Measurements from ENCODE around the gene GRK3.

The GRK3 gene

DNA sequence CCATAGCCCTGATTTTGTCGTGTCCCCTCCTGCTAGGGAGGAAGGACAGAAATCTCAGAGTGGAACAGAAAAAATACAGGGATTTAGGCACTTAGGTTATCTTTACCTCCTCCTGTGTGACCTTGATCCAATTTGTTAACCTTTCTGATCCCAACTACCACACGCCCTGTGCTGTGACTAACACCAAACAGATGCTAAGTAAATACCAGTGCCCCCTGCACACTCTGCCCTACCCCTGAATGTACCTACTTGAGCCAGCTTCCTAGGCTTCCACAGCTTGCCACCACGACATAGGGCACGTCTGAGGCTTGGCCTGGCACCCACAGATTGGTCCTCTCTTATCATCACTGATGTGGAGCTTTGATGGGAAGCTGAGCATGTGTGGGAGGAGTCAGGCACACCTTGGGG is 186.7 kb downstream of the GRK3 start:
- Histone ChIP-seq H3K4me1 (ENCODE audit: insufficient read depth, low read length, severe bottlenecking) (no peaks in the 10 kb centered on the region), H3K36me3 (ENCODE audit: insufficient read depth, low read length) (no peaks in the 10 kb centered on the region), H3K4me2 (ENCODE audit: low read length) (no peak overlapping the region), H3K4me3 (ENCODE audit: low read depth, low read length, poor library complexity, severe bottlenecking) (no peak overlapping the region), H3K79me2 (ENCODE audit: insufficient read depth, low read length) (no peaks in the 10 kb centered on the region), H4K20me1 (ENCODE audit: insufficient read depth, low read length) (no peaks in the 10 kb centered on the region), H3F3A (ENCODE audit: insufficient read depth, low read length) (no peaks in the 10 kb centered on the region), H3K27ac (ENCODE audit: low read depth, low read length, poor library complexity, severe bottlenecking) (no peak overlapping the region), H2AFZ (ENCODE audit: low read length) (no peak overlapping the region), H3K9me2 (ENCODE audit: low read depth, low read length) (no peaks in the 10 kb centered on the region), H3K9me3 (ENCODE audit: low read length) (no peaks in the 10 kb centered on the region), H3K27me3 (ENCODE audit: insufficient read depth, low read length) (no peaks in the 10 kb centered on the region; the same call in 1 of the 2 replicates), H3K9ac (ENCODE audit: low read length) (no peak overlapping the region)
- TF ChIP-seq EZH2 (IDR thresholded peaks at IDR 0.05; ENCODE audit: borderline replicate concordance, low read length): no peak
- TF ChIP-seq, protein P1, sequence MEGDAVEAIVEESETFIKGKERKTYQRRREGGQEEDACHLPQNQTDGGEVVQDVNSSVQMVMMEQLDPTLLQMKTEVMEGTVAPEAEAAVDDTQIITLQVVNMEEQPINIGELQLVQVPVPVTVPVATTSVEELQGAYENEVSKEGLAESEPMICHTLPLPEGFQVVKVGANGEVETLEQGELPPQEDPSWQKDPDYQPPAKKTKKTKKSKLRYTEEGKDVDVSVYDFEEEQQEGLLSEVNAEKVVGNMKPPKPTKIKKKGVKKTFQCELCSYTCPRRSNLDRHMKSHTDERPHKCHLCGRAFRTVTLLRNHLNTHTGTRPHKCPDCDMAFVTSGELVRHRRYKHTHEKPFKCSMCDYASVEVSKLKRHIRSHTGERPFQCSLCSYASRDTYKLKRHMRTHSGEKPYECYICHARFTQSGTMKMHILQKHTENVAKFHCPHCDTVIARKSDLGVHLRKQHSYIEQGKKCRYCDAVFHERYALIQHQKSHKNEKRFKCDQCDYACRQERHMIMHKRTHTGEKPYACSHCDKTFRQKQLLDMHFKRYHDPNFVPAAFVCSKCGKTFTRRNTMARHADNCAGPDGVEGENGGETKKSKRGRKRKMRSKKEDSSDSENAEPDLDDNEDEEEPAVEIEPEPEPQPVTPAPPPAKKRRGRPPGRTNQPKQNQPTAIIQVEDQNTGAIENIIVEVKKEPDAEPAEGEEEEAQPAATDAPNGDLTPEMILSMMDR (IDR thresholded peaks at IDR 0.05; ENCODE audit: low read length): no peak

DNA sequence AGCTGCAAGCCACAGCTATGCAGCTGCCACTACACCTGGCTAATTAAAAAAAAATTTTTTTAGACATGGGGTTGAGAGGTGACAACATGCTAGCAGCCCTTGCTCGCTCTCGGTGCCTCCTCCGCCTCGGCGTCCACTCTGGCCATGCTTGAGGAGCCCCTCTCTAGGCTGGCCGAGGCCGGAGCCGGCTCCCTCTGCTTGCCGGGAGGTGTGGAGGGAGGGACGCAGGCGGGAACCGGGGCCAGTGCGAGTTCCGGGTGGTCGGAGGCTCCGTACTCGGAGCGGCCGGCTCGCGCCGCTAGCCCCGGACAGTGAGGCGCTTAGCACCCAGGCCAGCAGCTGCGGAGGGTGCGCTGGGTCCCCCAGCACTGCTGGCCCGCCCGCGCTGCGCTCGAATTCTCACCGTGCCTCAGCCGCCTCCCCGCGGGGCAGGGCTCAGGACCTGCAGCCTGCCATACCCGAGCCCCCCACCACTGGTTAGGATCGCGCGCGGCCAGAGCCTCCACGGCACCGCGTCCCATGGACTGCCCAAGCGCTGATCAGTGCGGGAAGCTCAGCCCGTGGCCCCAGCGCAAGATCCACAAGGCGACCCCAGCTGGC is 188.2 kb downstream of the GRK3 start:
- Histone ChIP-seq H3K4me2 (ENCODE audit: low read length) (no peak overlapping the region), H3F3A (ENCODE audit: insufficient read depth, low read length) (no peaks in the 10 kb centered on the region), H4K20me1 (ENCODE audit: insufficient read depth, low read length) (no peaks in the 10 kb centered on the region), H2AFZ (ENCODE audit: low read length) (no peak overlapping the region), H3K9me3 (ENCODE audit: low read length) (no peaks in the 10 kb centered on the region), H3K27me3 (ENCODE audit: insufficient read depth, low read length) (no peaks in the 10 kb centered on the region; the same call in 1 of the 2 replicates), H3K9ac (ENCODE audit: low read length) (no peak overlapping the region), H3K4me1 (ENCODE audit: insufficient read depth, low read length, severe bottlenecking) (no peaks in the 10 kb centered on the region), H3K4me3 (ENCODE audit: low read depth, low read length, poor library complexity, severe bottlenecking) (no peak overlapping the region), H3K27ac (ENCODE audit: low read depth, low read length, poor library complexity, severe bottlenecking) (no peak overlapping the region), H3K9me2 (ENCODE audit: low read depth, low read length) (no peaks in the 10 kb centered on the region), H3K36me3 (ENCODE audit: insufficient read depth, low read length) (no peaks in the 10 kb centered on the region), H3K79me2 (ENCODE audit: insufficient read depth, low read length) (no peaks in the 10 kb centered on the region)
- TF ChIP-seq EZH2 (IDR thresholded peaks at IDR 0.05; ENCODE audit: borderline replicate concordance, low read length): no peak
- TF ChIP-seq, protein P1 (IDR thresholded peaks at IDR 0.05; ENCODE audit: low read length): no peak

DNA sequence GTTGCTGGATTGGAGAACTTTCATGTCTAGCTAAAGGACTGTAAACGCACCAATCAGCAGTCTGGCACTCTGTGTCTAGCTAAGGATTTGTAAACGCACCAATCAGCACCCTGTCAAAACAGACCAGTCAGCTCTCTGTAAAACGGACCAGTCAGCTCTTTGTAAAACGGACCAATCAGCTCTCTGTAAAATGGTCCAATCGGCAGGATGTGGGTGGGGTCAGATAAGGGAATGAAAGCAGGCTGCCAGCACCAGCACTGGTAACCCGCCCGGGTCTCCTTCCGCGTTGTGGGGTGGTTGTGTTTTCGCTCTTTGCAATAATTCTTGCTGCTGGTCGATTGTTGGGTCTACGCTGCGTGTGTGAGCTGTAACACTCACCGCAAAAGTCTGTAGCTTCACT is 188.8 kb downstream of the GRK3 start:
- Histone ChIP-seq H3K27ac (ENCODE audit: low read depth, low read length, poor library complexity, severe bottlenecking) (no peak overlapping the region), H3K9ac (ENCODE audit: low read length) (no peak overlapping the region), H3K36me3 (ENCODE audit: insufficient read depth, low read length) (no peaks in the 10 kb centered on the region), H3K4me1 (ENCODE audit: insufficient read depth, low read length, severe bottlenecking) (no peaks in the 10 kb centered on the region), H3K4me3 (ENCODE audit: low read depth, low read length, poor library complexity, severe bottlenecking) (no peak overlapping the region), H3K27me3 (ENCODE audit: insufficient read depth, low read length) (no peaks in the 10 kb centered on the region; the same call in 1 of the 2 replicates), H4K20me1 (ENCODE audit: insufficient read depth, low read length) (no peaks in the 10 kb centered on the region), H3K79me2 (ENCODE audit: insufficient read depth, low read length) (no peaks in the 10 kb centered on the region), H3K4me2 (ENCODE audit: low read length) (no peak overlapping the region), H3K9me2 (ENCODE audit: low read depth, low read length) (no peaks in the 10 kb centered on the region), H2AFZ (ENCODE audit: low read length) (no peak overlapping the region), H3K9me3 (ENCODE audit: low read length) (no peaks in the 10 kb centered on the region), H3F3A (ENCODE audit: insufficient read depth, low read length) (no peaks in the 10 kb centered on the region)
- TF ChIP-seq, protein P1 (IDR thresholded peaks at IDR 0.05; ENCODE audit: low read length): no peak
- no peak for TF ChIP-seq EZH2 (IDR thresholded peaks at IDR 0.05; ENCODE audit: borderline replicate concordance, low read length)
